HG03439 (cell line): ENCODE results near the gene CPO.
"Not testable (repeated sequence)": the region's sequence is repeated elsewhere in the genome, so short reads cannot be mapped to it uniquely, and the experiment has no call there.

ENCODE experiments used
- ATAC-seq: cut with Tn5 transposase; IDR thresholded peaks from one replicate; pipeline ENCODE4 v1.9.1; 2021; ENCODE audit warnings: mild to moderate bottlenecking, moderate library complexity; ENCODE audit not compliant: unreplicated experiment

CPO gene, protein sequence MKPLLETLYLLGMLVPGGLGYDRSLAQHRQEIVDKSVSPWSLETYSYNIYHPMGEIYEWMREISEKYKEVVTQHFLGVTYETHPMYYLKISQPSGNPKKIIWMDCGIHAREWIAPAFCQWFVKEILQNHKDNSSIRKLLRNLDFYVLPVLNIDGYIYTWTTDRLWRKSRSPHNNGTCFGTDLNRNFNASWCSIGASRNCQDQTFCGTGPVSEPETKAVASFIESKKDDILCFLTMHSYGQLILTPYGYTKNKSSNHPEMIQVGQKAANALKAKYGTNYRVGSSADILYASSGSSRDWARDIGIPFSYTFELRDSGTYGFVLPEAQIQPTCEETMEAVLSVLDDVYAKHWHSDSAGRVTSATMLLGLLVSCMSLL

DNA sequence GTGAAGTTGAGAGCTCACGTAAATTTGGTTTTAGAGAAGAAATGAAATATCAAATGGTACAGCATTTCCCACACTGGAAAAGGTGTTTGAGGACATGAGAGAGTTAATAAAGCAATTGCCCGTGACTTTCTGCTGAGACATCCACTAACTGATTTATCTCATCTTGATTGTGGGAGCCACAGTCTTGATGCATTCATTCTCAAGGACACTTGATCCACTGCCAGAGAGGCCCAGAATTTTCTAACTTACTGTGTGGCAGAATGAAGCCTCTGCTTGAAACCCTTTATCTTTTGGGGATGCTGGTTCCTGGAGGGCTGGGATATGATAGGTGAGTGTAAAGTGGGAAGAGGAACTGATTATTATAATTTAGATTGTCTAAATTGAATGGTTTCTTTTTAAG lies at the start of gene CPO:
CPO (plus strand) TSS at position 179 of the 400 bp plus-strand sequence; CDS start at position 261, 82 bp downstream.
- no peak for ATAC-seq

- no peak for ATAC-seq
These were observed 49.1 kb upstream of the CPO start for GRCh38 chr2:206890179-206890578.

- ATAC-seq, result no peak
These were observed 48.4 kb upstream of the CPO start for GRCh38 chr2:206890926-206891325.

- ATAC-seq, result no peak
These were observed 24.2 kb upstream of the CPO start for GRCh38 chr2:206915121-206915520.

DNA sequence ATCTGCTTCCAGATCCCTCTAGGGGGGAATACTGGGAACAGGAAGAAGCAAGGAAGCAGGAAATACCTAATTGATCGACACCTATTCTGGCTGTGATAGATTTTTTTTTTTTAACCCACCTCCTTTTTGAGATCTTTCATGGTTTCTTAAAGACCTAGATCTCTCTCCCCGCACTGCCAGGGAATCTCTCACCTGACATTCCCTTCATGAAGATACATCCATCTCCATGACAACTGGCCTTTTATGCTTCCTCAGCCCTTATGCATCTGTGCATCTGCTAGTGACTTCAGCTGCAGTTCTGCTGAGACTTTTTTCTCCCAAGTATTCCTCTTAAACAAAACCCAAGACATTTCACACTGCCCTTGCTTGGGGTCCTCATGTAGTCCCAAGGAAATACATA lies 21.1 kb upstream of the CPO start:
- ATAC-seq, result no peak

- ATAC-seq, result no peak
These were observed 19.0 kb upstream of the CPO start for GRCh38 chr2:206920310-206920709.

- ATAC-seq, result no peak
These were observed 18.4 kb upstream of the CPO start for GRCh38 chr2:206920951-206921350.

GRCh38 chr2:206921529-206921928 lies 17.8 kb upstream of the CPO start:
- ATAC-seq, result no peak

- no peak for ATAC-seq
These were observed 3.1 kb upstream of the CPO start for GRCh38 chr2:206935991-206936842.

DNA sequence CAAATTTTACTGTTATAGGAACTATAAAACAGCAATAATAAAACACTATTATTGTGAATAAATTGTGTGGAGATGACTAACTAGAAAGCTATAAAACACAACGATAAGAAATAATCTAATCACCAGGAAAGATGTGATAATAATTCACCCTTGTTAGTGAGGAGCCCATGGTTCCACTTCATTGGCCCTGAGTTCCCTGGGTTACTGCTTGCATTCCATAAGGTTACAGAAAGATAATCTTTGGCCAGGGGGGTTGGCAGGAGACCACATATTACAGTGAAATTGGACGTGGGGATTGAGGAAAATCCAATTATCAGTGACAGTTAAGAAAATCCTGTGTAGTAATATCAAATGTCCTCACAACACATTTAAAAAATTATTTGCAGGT lies 2.5 kb upstream of the CPO start:
- no peak for ATAC-seq

DNA sequence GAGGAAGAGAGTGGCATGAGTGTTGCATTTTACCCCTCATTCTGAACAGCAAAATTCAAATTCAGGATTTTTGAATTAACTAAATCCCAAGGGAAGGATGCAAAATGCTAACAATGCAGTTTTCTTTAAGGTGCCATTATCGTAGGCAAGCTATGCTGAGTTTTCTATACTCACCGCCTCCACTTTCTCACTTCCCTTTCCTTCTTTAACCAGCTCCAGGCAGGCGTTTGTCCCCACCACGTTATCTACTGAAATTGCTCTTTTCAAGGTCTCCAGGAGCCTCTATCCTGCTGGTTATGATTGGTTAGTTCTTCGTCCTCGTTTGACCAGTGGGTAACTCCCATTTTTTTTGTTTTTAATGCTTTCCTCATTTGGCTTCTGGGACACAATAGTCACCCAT lies 1.8 kb upstream of the CPO start:
- ATAC-seq, result peak; percentile 69

DNA sequence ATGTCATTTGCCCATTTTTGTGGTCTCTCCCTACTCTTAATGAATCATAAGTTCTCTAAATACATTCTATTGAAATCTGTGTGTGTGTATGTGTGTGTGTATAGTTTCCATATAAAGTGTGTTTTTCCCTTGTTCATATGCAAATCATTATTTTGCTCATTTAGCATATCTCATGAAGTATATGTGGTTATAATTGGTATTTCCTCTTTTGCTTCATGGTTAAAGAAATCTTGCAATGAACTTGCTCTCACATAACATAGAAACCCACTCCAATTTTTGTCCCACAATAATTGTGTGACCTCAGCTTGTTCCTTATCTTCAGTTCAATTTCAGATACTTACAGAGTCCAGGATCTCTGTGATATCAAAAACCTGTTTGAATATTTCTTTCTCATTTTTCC lies 1.2 kb downstream of the CPO start:
- no peak for ATAC-seq

DNA sequence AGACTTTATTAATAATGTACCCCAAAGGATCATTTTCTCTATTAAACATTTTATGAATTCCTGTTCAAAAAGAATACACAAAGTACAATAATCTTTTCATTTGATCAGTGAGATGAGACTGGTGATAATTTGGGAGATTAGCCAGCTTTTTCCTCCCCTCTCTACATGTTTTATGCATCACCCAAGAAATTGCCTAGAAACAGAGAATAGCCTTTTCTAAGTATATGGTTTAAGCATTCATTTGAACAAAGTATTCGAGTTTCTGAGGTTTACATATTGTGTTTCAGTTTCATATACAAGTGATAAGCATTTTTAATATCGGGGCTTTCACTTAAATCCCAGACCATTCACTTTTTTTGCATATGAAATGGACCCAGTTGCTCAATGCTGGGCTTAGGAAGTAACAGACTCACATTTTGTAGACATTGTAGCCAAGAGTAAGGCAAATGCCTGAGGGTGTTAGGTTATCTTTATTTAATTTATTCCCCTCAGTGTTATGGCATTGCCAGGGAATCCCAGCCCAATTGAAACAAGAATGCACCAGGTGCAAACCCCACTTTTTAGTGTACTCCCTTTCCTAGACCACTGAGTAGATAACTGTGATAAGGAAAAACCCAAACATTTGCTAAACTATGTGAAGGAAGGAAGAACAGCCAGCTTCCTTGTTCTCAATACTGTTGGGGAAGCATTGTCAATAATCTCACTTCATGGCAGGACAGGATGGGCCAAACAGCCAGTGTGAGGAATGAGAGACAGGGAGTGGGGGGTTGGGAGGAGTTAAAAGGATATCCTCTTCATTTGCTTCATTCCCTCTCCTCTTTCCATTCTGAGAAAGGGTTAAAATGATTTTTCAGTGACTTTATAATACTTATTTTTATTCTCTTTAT lies 3.5 kb downstream of the CPO start:
- no peak for ATAC-seq

DNA sequence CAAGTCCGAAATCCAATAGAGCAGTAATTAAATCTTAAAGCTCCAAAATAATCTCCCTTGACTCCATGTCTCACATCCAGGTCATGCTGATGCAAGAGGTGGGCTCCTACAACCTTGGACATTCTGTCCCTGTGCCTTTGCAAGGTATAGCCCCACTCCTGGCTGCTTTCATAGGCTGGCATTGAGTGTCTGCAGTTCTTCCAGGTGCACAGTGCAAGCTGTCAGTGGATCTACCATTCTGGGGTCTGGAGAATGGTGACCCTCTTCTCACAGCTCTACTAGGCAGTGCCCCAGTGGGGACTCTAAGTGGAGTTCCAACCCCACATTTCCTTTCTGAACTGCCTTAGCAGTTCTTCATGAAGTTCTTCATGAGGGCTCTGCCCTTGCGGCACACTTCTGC lies 14.1 kb downstream of the CPO start:
- ATAC-seq, result not testable (repeated sequence)

DNA sequence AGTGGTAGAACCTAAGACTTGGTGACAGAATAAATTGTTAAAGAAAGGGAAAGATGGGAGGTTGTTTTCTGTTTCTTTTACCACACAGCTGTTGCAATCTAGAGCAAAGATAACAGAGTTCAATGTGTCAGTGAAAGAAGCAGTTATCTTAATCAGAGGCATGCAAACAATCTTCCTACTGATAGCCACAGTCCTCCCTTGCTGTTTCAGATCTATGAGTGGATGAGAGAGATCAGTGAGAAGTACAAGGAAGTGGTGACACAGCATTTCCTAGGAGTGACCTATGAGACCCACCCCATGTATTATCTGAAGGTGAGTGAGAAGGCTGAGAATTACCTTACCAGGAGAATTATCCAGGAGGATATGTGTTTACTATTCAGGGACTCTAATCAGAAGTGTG lies 15.9 kb downstream of the CPO start:
- no peak for ATAC-seq

DNA sequence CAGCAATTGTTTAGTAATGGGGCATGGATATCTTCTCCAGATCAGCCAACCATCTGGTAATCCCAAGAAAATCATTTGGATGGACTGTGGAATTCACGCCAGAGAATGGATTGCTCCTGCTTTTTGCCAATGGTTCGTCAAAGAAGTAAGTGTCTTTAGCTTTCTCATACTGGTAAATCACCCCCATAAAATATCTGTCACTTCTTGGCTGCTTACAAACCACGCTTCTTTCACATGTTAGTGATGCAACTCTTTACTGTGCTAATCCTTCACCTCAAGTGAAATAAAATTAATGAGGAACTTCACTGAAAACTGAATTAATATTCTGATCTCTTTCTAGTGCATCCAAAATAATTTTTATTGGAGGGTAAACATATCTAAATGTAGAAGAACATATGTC lies 18.9 kb downstream of the CPO start:
- no peak for ATAC-seq

- no peak for ATAC-seq
These were observed 23.6 kb downstream of the CPO start for GRCh38 chr2:206962966-206963365.

- no peak for ATAC-seq
These were observed 29.1 kb downstream of the CPO start for GRCh38 chr2:206968134-206969086.

- no peak for ATAC-seq
These were observed 29.9 kb downstream of the CPO start for GRCh38 chr2:206969192-206969591.
